ENCODE results near the gene USP51.
"Not testable (repeated sequence)": the region's sequence is repeated elsewhere in the genome, so short reads cannot be mapped to it uniquely, and the experiment has no call there.

Gene USP51

DNA sequence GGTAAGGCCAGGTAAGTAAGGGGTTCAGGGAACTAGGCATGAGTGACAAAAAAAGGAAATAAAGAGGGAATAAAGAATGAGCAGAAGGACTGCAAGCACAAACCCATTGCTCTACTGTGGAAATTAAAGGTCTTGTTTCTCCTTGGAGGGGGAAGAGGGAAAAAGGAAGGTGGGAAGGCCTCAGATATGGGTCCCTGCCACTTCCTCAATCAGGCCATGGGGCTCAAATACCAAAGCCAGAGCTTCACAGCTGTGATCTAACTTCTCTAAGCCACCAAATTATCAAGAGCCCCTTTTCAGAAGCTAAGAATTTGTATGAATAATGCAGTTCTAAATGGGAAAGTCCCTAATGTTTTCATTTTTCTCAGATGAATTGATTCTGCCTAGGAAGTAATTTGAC is 4.7 kb downstream of the USP51 start:
- Histone ChIP-seq H4K20me1 (ENCODE audit: low read depth, low read length) (no peaks in the 10 kb centered on the region), H3K79me2 (ENCODE audit: insufficient read depth, low read length) (no peaks in the 10 kb centered on the region), H3K9me2 (replicated peaks; ENCODE audit: insufficient read depth, low read length) (no peaks in the 10 kb centered on the region), H3K9me3 (ENCODE audit: insufficient read depth, low read length) (no peaks in the 10 kb centered on the region), H3K27me3 (ENCODE audit: low read length) (no peaks in the 10 kb centered on the region), H3K9ac (ENCODE audit: low read length) (no peak overlapping the region), H2AFZ (ENCODE audit: low read depth, low read length, severe bottlenecking) (no peak overlapping the region), H3K27ac (ENCODE audit: low read depth, low read length) (no peak overlapping the region), H3K36me3 (ENCODE audit: low read length) (no peaks in the 10 kb centered on the region), H3F3A (ENCODE audit: insufficient read depth) (no peaks in the 10 kb centered on the region), H3K4me3 (ENCODE audit: insufficient read depth, low read length, poor library complexity, severe bottlenecking) (no peak overlapping the region), H3K4me2 (ENCODE audit: low read depth, low read length, poor library complexity, severe bottlenecking) (no peak overlapping the region)
- TF ChIP-seq, protein P1, sequence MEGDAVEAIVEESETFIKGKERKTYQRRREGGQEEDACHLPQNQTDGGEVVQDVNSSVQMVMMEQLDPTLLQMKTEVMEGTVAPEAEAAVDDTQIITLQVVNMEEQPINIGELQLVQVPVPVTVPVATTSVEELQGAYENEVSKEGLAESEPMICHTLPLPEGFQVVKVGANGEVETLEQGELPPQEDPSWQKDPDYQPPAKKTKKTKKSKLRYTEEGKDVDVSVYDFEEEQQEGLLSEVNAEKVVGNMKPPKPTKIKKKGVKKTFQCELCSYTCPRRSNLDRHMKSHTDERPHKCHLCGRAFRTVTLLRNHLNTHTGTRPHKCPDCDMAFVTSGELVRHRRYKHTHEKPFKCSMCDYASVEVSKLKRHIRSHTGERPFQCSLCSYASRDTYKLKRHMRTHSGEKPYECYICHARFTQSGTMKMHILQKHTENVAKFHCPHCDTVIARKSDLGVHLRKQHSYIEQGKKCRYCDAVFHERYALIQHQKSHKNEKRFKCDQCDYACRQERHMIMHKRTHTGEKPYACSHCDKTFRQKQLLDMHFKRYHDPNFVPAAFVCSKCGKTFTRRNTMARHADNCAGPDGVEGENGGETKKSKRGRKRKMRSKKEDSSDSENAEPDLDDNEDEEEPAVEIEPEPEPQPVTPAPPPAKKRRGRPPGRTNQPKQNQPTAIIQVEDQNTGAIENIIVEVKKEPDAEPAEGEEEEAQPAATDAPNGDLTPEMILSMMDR (IDR thresholded peaks at IDR 0.05; ENCODE audit: insufficient read depth, low read length, poor library complexity, severe bottlenecking), result no peak
- no peak for TF ChIP-seq EZH2phosphoT487 (conservative IDR thresholded peaks at IDR 0.05; ENCODE audit: low read length)

DNA sequence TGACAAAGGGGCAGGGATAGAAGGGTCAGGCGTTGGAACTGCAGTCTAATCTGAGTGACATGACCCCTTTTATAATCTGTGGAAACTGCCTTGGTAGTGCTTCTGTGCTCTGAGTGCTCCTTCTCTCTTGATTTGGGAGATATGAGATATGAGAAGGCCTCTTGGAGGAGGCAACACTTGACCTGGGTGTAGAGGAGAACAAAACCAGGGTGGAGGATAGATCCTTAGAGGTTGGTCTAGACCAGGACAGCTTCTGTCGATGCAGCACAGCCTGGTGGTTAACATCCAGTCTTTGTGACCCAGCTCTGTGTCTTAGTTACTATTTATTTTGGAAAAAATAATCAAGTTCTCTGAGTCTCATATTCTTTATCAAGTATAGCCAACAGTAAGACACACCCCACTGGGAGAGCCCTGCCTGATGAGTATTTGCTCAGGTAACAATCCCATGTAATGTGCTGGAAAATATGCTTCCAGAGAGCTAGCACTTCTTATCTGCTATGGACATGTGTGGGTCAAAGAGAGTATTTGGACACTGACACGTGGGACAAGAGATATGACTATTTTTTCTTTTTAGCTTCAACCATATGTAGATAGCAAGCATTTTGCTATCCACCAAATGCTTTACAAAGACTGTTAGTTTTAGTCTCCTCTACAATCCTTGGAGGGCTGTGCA is 9.1 kb downstream of the USP51 start:
- Histone ChIP-seq H3K9ac (ENCODE audit: low read length) (no peak overlapping the region), H3K9me3 (ENCODE audit: insufficient read depth, low read length) (no peaks in the 10 kb centered on the region), H4K20me1 (ENCODE audit: low read depth, low read length) (no peaks in the 10 kb centered on the region), H3K9me2 (replicated peaks; ENCODE audit: insufficient read depth, low read length) (no peaks in the 10 kb centered on the region), H3K4me2 (ENCODE audit: low read depth, low read length, poor library complexity, severe bottlenecking) (no peak overlapping the region), H3K79me2 (ENCODE audit: insufficient read depth, low read length) (no peaks in the 10 kb centered on the region), H3K4me3 (ENCODE audit: insufficient read depth, low read length, poor library complexity, severe bottlenecking) (no peak overlapping the region), H3K36me3 (ENCODE audit: low read length) (no peaks in the 10 kb centered on the region), H3F3A (ENCODE audit: insufficient read depth) (no peaks in the 10 kb centered on the region), H3K27me3 (ENCODE audit: low read length) (no peaks in the 10 kb centered on the region), H3K27ac (ENCODE audit: low read depth, low read length) (no peak overlapping the region), H2AFZ (ENCODE audit: low read depth, low read length, severe bottlenecking) (no peak overlapping the region)
- no peak for TF ChIP-seq EZH2phosphoT487 (conservative IDR thresholded peaks at IDR 0.05; ENCODE audit: low read length)
- TF ChIP-seq, protein P1 (IDR thresholded peaks at IDR 0.05; ENCODE audit: insufficient read depth, low read length, poor library complexity, severe bottlenecking), result no peak

DNA sequence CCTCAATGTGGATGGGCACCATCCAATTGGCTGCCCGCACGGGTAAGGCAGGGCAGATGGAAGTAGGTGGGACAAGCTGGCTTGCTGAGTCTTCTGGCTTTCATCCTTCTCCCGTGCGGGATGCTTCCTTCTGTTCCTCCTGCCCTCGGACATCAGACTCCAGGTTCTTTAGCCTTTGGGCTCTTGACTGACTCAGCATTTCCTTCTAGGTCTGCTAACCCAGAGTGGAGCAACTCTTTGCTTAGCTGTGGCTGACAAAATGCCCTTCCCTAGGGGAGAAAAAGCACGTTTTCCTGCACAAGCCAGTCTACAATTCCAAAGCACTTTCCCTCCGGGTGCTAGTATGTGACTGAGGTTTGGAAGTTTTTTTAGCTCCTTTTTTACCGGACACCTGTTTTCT is 9.7 kb downstream of the USP51 start:
- not testable (repeated sequence) for H4K20me1 ChIP-seq (ENCODE audit: low read depth, low read length); H3K27me3 ChIP-seq (ENCODE audit: low read length); H3K9me3 ChIP-seq (ENCODE audit: insufficient read depth, low read length); H3F3A ChIP-seq (ENCODE audit: insufficient read depth); H3K79me2 ChIP-seq (ENCODE audit: insufficient read depth, low read length); H3K4me3 ChIP-seq (ENCODE audit: insufficient read depth, low read length, poor library complexity, severe bottlenecking); H2AFZ ChIP-seq (ENCODE audit: low read depth, low read length, severe bottlenecking); H3K9me2 ChIP-seq (replicated peaks; ENCODE audit: insufficient read depth, low read length); H3K36me3 ChIP-seq (ENCODE audit: low read length); H3K4me2 ChIP-seq (ENCODE audit: low read depth, low read length, poor library complexity, severe bottlenecking); H3K9ac ChIP-seq (ENCODE audit: low read length); H3K27ac ChIP-seq (ENCODE audit: low read depth, low read length)

DNA sequence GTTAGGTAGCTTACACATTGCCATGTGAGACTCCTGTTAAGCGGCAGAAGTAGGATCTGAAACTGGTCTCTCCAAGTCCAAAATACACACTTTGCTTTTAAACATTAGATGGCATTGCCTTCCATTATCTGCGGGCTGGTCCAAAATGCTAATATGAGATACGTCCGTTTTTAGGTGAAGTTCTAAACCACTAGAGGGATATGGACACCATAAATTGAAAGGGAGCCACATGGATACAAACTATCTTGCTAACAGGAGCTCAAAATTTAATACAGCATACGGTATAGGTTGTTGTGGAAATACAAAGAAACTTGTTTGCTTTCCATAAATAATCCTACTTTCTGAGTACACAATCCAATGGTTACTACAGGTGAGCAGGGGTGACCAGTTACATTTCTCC is 23.9 kb downstream of the USP51 start:
- not testable (repeated sequence) for H3K4me2 ChIP-seq (ENCODE audit: low read depth, low read length, poor library complexity, severe bottlenecking); H3K27me3 ChIP-seq (ENCODE audit: low read length); H3F3A ChIP-seq (ENCODE audit: insufficient read depth)

DNA sequence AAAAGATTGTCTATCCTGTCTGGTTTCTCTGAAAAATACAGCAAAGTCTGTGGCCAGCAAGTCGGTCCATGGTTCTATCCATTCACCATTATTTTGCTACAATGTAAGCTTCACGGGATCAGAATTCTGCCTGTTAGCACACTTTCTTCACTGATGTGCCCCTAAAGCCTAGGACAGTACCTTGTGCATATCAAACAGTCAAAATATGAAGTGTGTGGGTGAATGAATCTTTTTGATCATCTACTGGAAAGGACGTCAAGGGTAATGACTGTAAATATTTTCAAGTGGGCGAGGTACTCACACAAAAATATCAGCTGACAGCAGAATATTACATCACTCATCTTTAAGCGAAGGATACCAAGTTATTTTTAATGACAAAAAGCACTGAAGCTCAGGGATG is 24.5 kb downstream of the USP51 start:
- H3F3A ChIP-seq (ENCODE audit: insufficient read depth); H2AFZ ChIP-seq (ENCODE audit: low read depth, low read length, severe bottlenecking); H3K36me3 ChIP-seq (ENCODE audit: low read length); H3K79me2 ChIP-seq (ENCODE audit: insufficient read depth, low read length); H3K4me3 ChIP-seq (ENCODE audit: insufficient read depth, low read length, poor library complexity, severe bottlenecking); H4K20me1 ChIP-seq (ENCODE audit: low read depth, low read length); H3K27me3 ChIP-seq (ENCODE audit: low read length); H3K9ac ChIP-seq (ENCODE audit: low read length); H3K27ac ChIP-seq (ENCODE audit: low read depth, low read length); H3K9me3 ChIP-seq (ENCODE audit: insufficient read depth, low read length); H3K4me2 ChIP-seq (ENCODE audit: low read depth, low read length, poor library complexity, severe bottlenecking); H3K9me2 ChIP-seq (replicated peaks; ENCODE audit: insufficient read depth, low read length): not testable (repeated sequence)

More for the DNA sequence above, 23.9 kb downstream of the USP51 start:
- H3K9ac ChIP-seq (ENCODE audit: low read length); H3K4me3 ChIP-seq (ENCODE audit: insufficient read depth, low read length, poor library complexity, severe bottlenecking); H2AFZ ChIP-seq (ENCODE audit: low read depth, low read length, severe bottlenecking); H3K9me3 ChIP-seq (ENCODE audit: insufficient read depth, low read length); H3K79me2 ChIP-seq (ENCODE audit: insufficient read depth, low read length); H3K36me3 ChIP-seq (ENCODE audit: low read length); H3K27ac ChIP-seq (ENCODE audit: low read depth, low read length); H4K20me1 ChIP-seq (ENCODE audit: low read depth, low read length); H3K9me2 ChIP-seq (replicated peaks; ENCODE audit: insufficient read depth, low read length): not testable (repeated sequence)

DNA sequence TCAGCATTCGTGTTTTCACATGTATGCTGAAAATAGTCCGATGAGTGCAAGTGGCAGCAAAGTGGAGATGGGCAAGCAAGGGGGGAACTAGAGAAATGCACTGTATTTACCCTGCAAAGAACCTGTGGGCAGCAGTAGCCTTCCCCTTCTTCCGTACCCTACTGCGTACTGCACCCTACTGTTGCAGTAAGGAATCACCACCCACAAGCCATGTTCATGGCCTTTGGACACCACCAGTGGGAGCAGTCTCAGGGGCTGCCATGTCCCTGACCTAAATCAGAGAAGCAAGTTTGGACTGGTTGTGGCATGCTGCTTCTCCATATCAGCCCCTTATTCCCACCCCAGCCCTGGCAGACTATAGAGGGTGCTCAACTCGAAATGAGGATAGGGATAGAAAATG is 25.6 kb downstream of the USP51 start:
- H3K27ac ChIP-seq (ENCODE audit: low read depth, low read length); H3F3A ChIP-seq (ENCODE audit: insufficient read depth); H3K36me3 ChIP-seq (ENCODE audit: low read length); H3K4me2 ChIP-seq (ENCODE audit: low read depth, low read length, poor library complexity, severe bottlenecking); H3K9me2 ChIP-seq (replicated peaks; ENCODE audit: insufficient read depth, low read length); H4K20me1 ChIP-seq (ENCODE audit: low read depth, low read length); H3K79me2 ChIP-seq (ENCODE audit: insufficient read depth, low read length); H3K9ac ChIP-seq (ENCODE audit: low read length); H2AFZ ChIP-seq (ENCODE audit: low read depth, low read length, severe bottlenecking); H3K9me3 ChIP-seq (ENCODE audit: insufficient read depth, low read length); H3K27me3 ChIP-seq (ENCODE audit: low read length); H3K4me3 ChIP-seq (ENCODE audit: insufficient read depth, low read length, poor library complexity, severe bottlenecking): not testable (repeated sequence)
